ENCODE data around the gene NKAIN2.
"Not testable (repeated sequence)": the region's sequence is repeated elsewhere in the genome, so short reads cannot be mapped to it uniquely, and the experiment has no call there.

Gene NKAIN2

DNA sequence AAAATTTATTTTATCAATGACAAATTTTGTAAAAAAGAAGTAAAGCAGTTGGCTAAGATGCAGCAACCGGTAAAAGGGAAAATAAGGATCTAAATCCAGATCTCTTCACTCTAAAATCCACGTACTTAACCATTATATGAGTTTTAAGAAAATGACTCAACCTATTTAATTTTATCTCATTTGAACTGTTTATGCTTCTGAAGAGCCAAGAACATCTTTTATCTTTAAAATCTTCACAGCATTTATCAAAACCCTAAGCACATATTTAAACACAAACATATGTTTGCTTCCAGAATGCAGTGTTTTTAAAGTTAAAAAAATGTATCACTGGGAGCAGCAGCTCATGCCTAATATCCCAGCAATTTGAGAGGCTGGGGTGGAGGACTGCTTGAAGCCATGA lies 339.2 kb downstream of the NKAIN2 start:
- Histone ChIP-seq H3K36me3 (ENCODE audit: insufficient read depth, low read length) (no peaks in the 10 kb centered on the region), H2AFZ (ENCODE audit: low read depth, low read length) (no peak overlapping the region), H3K4me3 (ENCODE audit: low read length) (no peak overlapping the region), H3K9me3 (ENCODE audit: low read length) (no peaks in the 10 kb centered on the region), H3K4me1 (ENCODE audit: insufficient read depth, low read length) (peaks cover 17% of the 10 kb centered on the region), H3K27me3 (ENCODE audit: insufficient read depth, low read length) (no peaks in the 10 kb centered on the region)

DNA sequence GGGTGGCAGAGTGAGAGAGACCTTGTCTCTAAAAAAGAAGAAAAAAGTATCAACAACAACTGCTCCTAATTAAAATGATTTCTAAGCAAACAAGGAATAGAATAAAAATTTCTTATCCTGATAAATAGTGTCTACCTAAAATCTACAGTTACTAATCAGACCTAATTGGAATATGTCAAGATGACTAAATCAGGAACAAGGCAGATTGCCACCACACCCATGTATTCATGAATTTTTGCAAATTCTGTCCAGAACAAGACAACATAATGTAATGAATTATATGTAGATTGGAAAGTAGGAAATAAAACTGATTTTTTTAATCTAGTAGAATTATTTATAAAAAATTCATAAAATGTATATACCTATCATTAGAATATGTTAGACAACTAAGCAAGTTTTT lies 339.8 kb downstream of the NKAIN2 start:
- Histone ChIP-seq H3K4me3 (ENCODE audit: low read length) (no peak overlapping the region), H3K9me3 (ENCODE audit: low read length) (no peaks in the 10 kb centered on the region), H3K4me1 (ENCODE audit: insufficient read depth, low read length) (peaks cover 17% of the 10 kb centered on the region), H3K36me3 (ENCODE audit: insufficient read depth, low read length) (no peaks in the 10 kb centered on the region), H2AFZ (ENCODE audit: low read depth, low read length) (no peak overlapping the region), H3K27me3 (ENCODE audit: insufficient read depth, low read length) (no peaks in the 10 kb centered on the region)

DNA sequence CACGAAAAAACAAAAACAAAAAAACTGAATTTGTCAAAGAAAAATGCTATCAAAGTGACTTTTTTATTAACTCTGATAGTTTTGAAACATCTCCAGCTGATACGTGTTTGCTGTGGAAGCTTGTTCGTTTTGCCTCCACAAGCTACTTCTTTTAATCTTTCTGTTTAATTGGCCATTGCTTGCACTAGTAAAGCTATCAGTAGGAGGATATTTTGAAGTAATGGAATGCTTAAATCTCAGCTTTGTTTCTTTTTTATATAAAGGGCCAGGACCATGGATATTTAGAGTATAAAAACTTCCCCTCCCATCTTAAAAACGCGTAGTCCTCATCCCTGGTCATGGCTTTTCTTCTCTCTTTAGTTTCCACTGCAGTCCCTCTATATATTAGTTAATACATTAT lies 344.0 kb downstream of the NKAIN2 start:
- Histone ChIP-seq H2AFZ (ENCODE audit: low read depth, low read length) (no peak overlapping the region), H3K9me3 (ENCODE audit: low read length) (no peaks in the 10 kb centered on the region), H3K27me3 (ENCODE audit: insufficient read depth, low read length) (no peaks in the 10 kb centered on the region), H3K4me3 (ENCODE audit: low read length) (no peak overlapping the region), H3K4me1 (ENCODE audit: insufficient read depth, low read length) (peaks cover 7% of the 10 kb centered on the region), H3K36me3 (ENCODE audit: insufficient read depth, low read length) (no peaks in the 10 kb centered on the region)

DNA sequence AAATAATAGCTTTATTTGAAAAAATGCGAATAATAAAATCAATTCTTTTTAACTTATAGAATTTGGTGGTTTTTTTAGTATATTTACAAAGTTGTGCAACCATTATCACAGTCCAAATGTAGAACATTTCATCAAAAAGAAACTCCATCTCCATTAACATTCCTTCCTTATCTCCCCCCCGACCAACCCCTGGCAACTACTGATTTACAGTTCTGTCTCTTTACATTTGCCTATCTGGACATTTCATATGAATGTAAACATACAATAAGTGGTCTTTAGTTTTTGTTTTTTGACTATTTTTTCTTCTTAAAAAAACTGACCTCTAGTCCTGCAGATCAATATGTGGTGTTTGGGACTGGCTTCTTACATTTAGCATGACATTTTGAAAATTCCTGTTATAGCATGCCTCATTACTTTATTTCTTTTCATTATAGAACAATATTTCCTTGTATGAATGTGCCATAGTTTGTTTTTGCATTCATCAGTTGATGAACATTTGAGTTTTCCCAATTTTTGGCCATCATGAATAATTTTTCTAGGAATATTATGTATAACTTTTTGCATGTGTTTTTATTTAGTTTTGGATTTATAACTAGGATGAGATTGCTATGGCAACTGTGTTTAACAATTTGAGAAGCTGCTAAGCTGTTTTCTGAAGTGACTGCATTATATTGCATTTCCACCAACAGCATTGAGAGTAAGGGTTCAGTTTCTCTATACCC lies 344.7 kb downstream of the NKAIN2 start:
- no peak overlapping the region for H2AFZ ChIP-seq (ENCODE audit: low read depth, low read length)

DNA sequence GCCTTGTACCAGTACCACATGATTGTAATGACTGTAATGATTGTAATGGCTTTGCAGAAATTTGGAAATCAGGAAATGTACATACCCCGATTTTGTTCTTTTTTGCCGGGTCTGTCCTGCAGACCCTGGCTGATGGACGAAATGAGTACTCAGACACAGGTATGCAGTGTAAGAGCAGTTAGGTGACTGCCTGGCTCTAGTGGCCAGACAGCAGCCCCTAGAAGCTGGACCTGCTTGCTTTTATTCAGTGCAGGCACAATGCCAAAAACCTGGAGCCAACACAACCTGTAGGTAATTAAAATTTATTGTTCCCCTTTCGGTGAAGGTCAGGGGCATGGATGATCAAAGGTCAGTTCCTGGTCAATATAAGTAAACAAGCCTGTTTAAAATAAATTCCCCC lies 346.0 kb downstream of the NKAIN2 start:
- no peak overlapping the region for H2AFZ ChIP-seq (ENCODE audit: low read depth, low read length)
- peaks cover 7% of the 10 kb centered on the region for H3K4me1 ChIP-seq (ENCODE audit: insufficient read depth, low read length)
- H3K27me3 ChIP-seq (ENCODE audit: insufficient read depth, low read length): no peaks in the 10 kb centered on the region
- no peak overlapping the region for H3K4me3 ChIP-seq (ENCODE audit: low read length)
- no peaks in the 10 kb centered on the region for H3K36me3 ChIP-seq (ENCODE audit: insufficient read depth, low read length)
- H3K9me3 ChIP-seq (ENCODE audit: low read length): no peaks in the 10 kb centered on the region

More for the DNA sequence above, 344.7 kb downstream of the NKAIN2 start:
- H3K4me3 ChIP-seq (ENCODE audit: low read length): no peak overlapping the region
- no peaks in the 10 kb centered on the region for H3K36me3 ChIP-seq (ENCODE audit: insufficient read depth, low read length)
- no peaks in the 10 kb centered on the region for H3K27me3 ChIP-seq (ENCODE audit: insufficient read depth, low read length)
- peaks cover 7% of the 10 kb centered on the region for H3K4me1 ChIP-seq (ENCODE audit: insufficient read depth, low read length)
- no peaks in the 10 kb centered on the region for H3K9me3 ChIP-seq (ENCODE audit: low read length)

DNA sequence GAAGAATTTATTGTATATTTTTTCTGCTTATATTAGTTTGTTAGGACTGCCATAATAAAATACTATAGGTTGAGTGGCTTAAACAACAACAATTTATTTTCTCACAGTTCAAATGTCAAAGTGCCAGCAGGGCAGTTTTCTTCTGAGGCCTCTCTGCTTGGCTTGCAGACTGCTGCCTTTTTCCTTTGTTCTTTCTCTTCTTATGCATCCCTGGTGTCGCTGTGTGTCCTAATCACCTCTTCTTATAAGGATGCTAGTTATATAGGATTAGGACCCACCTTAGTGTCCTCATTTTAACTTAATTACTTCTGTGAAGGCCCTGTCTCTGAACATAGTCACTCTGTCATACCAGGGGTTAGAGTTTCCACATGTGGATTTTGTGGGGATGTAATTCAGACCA lies 354.4 kb downstream of the NKAIN2 start:
- Histone ChIP-seq H3K4me3 (ENCODE audit: low read length) (no peak overlapping the region), H2AFZ (ENCODE audit: low read depth, low read length) (no peak overlapping the region), H3K9me3 (ENCODE audit: low read length) (no peaks in the 10 kb centered on the region), H3K27me3 (ENCODE audit: insufficient read depth, low read length) (no peaks in the 10 kb centered on the region), H3K36me3 (ENCODE audit: insufficient read depth, low read length) (no peaks in the 10 kb centered on the region), H3K4me1 (ENCODE audit: insufficient read depth, low read length) (no peaks in the 10 kb centered on the region)

DNA sequence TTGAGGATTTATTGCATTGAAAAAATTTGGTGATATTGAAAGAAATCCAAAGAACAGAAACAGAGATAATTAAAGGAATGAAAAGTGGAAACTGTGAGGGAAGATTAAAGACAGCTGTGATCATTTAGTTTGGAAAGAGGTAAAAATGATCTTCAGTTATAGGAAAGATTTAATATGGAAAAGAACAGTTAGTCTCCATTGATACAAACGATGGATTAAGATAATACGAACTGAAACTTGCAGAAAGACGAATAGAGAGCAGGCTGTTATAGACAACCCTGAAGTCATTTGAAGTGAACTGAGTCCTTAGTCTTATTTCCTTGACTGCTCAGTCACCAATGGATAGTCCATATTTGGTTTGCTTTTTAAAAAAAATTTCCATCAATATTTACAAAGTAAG lies 360.0 kb downstream of the NKAIN2 start:
- no peaks in the 10 kb centered on the region for H3K36me3 ChIP-seq (ENCODE audit: insufficient read depth, low read length)
- H3K4me1 ChIP-seq (ENCODE audit: insufficient read depth, low read length): no peaks in the 10 kb centered on the region
- no peaks in the 10 kb centered on the region for H3K9me3 ChIP-seq (ENCODE audit: low read length)
- no peak overlapping the region for H2AFZ ChIP-seq (ENCODE audit: low read depth, low read length)
- no peak overlapping the region for H3K4me3 ChIP-seq (ENCODE audit: low read length)
- H3K27me3 ChIP-seq (ENCODE audit: insufficient read depth, low read length): no peaks in the 10 kb centered on the region

DNA sequence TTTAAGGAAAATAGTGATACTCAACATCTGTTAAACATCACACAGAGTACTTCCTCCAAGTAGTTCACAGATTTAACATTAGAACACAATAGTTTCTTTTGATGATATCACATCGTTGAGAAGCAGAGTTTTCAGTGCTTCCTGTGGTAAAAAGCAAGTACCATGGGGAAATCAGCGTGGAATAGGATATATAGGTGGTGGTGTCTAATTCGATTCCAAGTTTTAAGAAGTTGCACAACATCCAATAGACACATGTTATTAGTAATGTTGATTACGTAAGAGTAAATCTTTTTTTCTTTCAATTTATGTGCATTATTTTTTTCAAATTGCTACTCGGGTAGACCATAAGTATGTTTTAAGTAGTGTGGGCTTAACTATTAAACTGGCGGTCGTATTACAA lies 360.7 kb downstream of the NKAIN2 start:
- Histone ChIP-seq H3K27me3 (ENCODE audit: insufficient read depth, low read length) (no peaks in the 10 kb centered on the region), H3K36me3 (ENCODE audit: insufficient read depth, low read length) (no peaks in the 10 kb centered on the region), H2AFZ (ENCODE audit: low read depth, low read length) (no peak overlapping the region), H3K4me1 (ENCODE audit: insufficient read depth, low read length) (no peaks in the 10 kb centered on the region), H3K4me3 (ENCODE audit: low read length) (no peak overlapping the region), H3K9me3 (ENCODE audit: low read length) (no peaks in the 10 kb centered on the region)

DNA sequence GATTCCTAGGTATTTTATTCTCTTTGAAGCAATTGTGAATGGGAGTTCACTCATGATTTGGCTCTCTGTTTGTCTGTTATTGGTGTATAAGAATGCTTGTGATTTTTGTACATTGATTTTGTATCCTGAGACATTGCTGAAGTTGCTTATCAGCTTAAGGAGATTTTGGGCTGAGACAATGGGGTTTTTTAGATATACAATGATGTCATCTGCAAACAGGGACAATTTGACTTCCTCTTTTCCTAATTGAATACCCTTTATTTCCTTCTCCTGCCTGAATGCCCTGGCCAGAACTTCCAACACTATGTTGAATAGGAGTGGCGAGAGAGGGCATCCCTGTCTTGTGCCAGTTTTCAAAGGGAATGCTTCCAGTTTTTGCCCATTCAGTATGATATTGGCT lies 363.6 kb downstream of the NKAIN2 start:
- H3K4me1 ChIP-seq (ENCODE audit: insufficient read depth, low read length); H3K4me3 ChIP-seq (ENCODE audit: low read length); H3K9me3 ChIP-seq (ENCODE audit: low read length); H3K27me3 ChIP-seq (ENCODE audit: insufficient read depth, low read length); H3K36me3 ChIP-seq (ENCODE audit: insufficient read depth, low read length); H2AFZ ChIP-seq (ENCODE audit: low read depth, low read length): not testable (repeated sequence)

DNA sequence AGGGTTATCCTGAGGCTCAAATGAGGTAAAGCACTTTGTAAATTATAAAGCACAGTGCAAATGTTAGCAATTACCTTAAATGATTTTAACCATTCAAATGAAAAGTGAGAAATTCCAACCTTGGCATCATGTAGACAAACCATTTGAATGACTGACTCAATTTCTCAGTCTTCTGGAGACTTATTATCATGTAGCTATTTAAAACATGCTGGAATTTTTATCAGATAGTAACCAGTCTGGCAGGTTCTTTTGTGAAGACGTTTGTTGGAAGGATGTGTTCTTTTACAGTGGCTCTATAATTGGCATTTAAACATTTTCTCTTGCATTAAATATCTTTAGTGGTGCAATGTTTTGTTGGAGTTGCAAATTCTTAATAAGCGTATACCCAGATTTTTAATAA lies 386.6 kb downstream of the NKAIN2 start:
- H3K36me3 ChIP-seq (ENCODE audit: insufficient read depth, low read length): no peaks in the 10 kb centered on the region
- no peaks in the 10 kb centered on the region for H3K4me1 ChIP-seq (ENCODE audit: insufficient read depth, low read length)
- H3K27me3 ChIP-seq (ENCODE audit: insufficient read depth, low read length): no peaks in the 10 kb centered on the region
- H2AFZ ChIP-seq (ENCODE audit: low read depth, low read length): no peak overlapping the region
- H3K4me3 ChIP-seq (ENCODE audit: low read length): no peak overlapping the region
- H3K9me3 ChIP-seq (ENCODE audit: low read length): no peaks in the 10 kb centered on the region

DNA sequence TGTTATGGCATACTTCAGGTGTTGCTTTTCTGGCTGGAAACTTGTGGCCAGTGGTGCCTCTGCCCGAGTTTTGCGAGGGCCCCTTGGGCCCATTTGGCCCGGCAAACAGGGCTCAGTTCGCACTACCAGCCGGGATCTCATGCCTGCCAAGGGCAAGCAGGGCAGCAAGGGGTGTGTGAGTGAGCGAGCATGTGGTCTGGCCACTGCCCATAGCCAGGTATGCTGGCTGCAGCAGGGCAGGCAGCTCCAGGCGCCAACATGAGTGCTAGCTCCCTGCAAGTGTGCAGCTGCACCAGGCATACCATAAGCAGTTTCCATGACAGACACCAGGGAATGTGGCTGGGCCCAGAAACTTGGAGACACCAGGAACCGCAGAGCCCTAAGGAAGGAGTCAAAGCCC lies 389.5 kb downstream of the NKAIN2 start:
- H3K36me3 ChIP-seq (ENCODE audit: insufficient read depth, low read length): no peaks in the 10 kb centered on the region
- H3K4me1 ChIP-seq (ENCODE audit: insufficient read depth, low read length): no peaks in the 10 kb centered on the region
- H2AFZ ChIP-seq (ENCODE audit: low read depth, low read length): no peak overlapping the region
- no peak overlapping the region for H3K4me3 ChIP-seq (ENCODE audit: low read length)
- no peaks in the 10 kb centered on the region for H3K27me3 ChIP-seq (ENCODE audit: insufficient read depth, low read length)
- H3K9me3 ChIP-seq (ENCODE audit: low read length): no peaks in the 10 kb centered on the region

DNA sequence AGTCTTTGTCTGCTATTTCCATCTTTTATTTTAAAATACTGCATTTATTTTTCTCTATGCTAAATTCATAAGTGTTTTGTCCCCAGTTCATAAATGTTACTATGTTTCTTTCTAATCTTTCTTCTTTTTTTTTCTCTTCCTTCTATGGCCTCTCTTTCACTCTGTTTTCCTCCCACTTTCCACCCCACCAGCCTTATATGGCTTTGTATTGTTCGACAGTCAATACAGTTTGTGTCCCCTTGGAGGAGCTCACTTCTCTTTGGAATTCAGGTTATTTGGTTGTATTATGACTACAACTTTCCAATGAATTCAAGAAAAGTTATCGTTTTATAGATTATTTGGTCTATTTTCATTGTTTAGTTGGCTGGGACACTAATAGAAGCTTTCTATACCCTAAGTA lies 393.5 kb downstream of the NKAIN2 start:
- Histone ChIP-seq H3K4me3 (ENCODE audit: low read length) (no peak overlapping the region), H3K9me3 (ENCODE audit: low read length) (no peaks in the 10 kb centered on the region), H3K27me3 (ENCODE audit: insufficient read depth, low read length) (no peaks in the 10 kb centered on the region), H3K4me1 (ENCODE audit: insufficient read depth, low read length) (peaks cover 5% of the 10 kb centered on the region), H3K36me3 (ENCODE audit: insufficient read depth, low read length) (no peaks in the 10 kb centered on the region), H2AFZ (ENCODE audit: low read depth, low read length) (no peak overlapping the region)

DNA sequence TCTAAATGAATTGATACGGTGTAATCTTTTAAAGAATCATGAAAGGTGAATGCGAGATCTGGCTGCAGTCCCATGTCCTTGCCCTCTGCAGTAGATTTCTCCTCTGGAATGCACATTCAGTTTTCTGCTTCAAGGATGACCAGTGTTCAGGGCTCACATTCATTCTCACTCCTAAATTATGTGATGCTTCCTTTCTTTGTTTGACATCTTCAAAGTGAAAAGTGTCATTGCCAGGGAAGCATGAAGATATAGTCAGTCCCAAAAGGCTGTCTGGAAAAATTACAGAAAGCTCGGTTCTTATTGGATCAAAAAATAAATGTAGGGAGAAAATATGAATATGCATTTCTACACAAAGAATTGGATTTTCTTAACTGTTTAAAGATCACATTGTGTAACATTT lies 395.6 kb downstream of the NKAIN2 start:
- Histone ChIP-seq H3K36me3 (ENCODE audit: insufficient read depth, low read length) (no peaks in the 10 kb centered on the region), H3K4me3 (ENCODE audit: low read length) (no peak overlapping the region), H3K27me3 (ENCODE audit: insufficient read depth, low read length) (no peaks in the 10 kb centered on the region), H2AFZ (ENCODE audit: low read depth, low read length) (no peak overlapping the region), H3K9me3 (ENCODE audit: low read length) (no peaks in the 10 kb centered on the region), H3K4me1 (ENCODE audit: insufficient read depth, low read length) (peaks cover 5% of the 10 kb centered on the region)

DNA sequence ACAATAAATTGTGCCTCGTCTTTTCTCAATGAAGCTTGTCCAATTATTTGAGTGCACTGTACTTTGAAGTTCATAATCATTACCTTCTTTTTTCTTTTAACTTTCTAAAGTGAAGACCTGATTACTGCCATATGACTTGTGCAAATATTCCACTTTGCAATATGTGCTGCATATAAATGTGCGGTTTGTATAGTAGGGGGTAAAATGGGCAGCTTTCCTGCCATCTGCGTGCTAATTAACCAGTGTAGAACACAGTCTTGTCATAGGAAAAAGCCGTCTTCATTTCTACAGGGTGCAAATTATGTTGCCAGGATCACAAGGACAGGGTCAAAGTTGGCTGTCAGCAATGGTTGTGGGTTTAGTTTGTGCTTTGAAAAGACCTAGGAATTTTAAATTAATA lies 397.0 kb downstream of the NKAIN2 start:
- Histone ChIP-seq H3K4me1 (ENCODE audit: insufficient read depth, low read length) (peaks cover 5% of the 10 kb centered on the region), H3K27me3 (ENCODE audit: insufficient read depth, low read length) (no peaks in the 10 kb centered on the region), H3K36me3 (ENCODE audit: insufficient read depth, low read length) (no peaks in the 10 kb centered on the region), H2AFZ (ENCODE audit: low read depth, low read length) (no peak overlapping the region), H3K9me3 (ENCODE audit: low read length) (no peaks in the 10 kb centered on the region), H3K4me3 (ENCODE audit: low read length) (no peak overlapping the region)
